NB4 (cell line): ENCODE measurements around the gene ADISSP.

Source experiments
- DNase-seq: peaks from one replicate; pipeline ENCODE4 v3.0.0; 2010; ENCODE audit warnings: low read depth
- H3K4me3 ChIP-seq: one replicate; pipeline ENCODE4 v1.5.1; 2011; ENCODE audit warnings: mild to moderate bottlenecking, low read depth, low read length, moderate library complexity
- CTCF ChIP-seq: IDR thresholded peaks from one replicate; pipeline ENCODE4 v1.5.1; 2012; ENCODE audit warnings: low read depth, low read length
- MAX ChIP-seq: IDR thresholded peaks from 2 replicates; pipeline ENCODE4 v1.6.1; 2011; ENCODE audit warnings: low read depth, low read length
- MYC ChIP-seq: IDR thresholded peaks from 2 replicates; pipeline ENCODE4 v1.6.1; 2011; ENCODE audit warnings: low read depth, low read length
- POLR2A ChIP-seq: IDR thresholded peaks from 2 replicates; pipeline ENCODE4 v1.6.1; 2011; ENCODE audit warnings: mild to moderate bottlenecking; ENCODE audit not compliant: insufficient read length; ENCODE audit errors: extremely low read depth

ADISSP gene

GRCh38 chr20:3812975-3813847, 45.7 kb upstream of the ADISSP start:
- TF ChIP-seq MYC (no peak), MAX (no peak), POLR2A (no peak), CTCF (no peak)
- H3K4me3 ChIP-seq, result no peak overlapping the region
- no peak for DNase-seq

GRCh38 chr20:3812259-3812681, 44.7 kb upstream of the ADISSP start:
- no peak for DNase-seq
- no peak overlapping the region for H3K4me3 ChIP-seq
- TF ChIP-seq POLR2A (no peak), MYC (no peak), CTCF (no peak), MAX (no peak)

- TF ChIP-seq MYC, result peak; percentile 99
- peak; percentile 99 for TF ChIP-seq MAX
- peak; percentile 58 for TF ChIP-seq POLR2A
- no peak for TF ChIP-seq CTCF
- peak; percentile 97 for DNase-seq
- H3K4me3 ChIP-seq, result peak overlapping the region; percentile 61
Observed at GRCh38 chr20:3811467-3812258, 44.1 kb upstream of the ADISSP start.

GRCh38 chr20:3808544-3808943, 41.0 kb upstream of the ADISSP start:
- no peak for DNase-seq
- no peak overlapping the region for H3K4me3 ChIP-seq
- no peak for TF ChIP-seq MYC
- no peak for TF ChIP-seq CTCF
- no peak for TF ChIP-seq POLR2A
- TF ChIP-seq MAX, result no peak

- no peak for DNase-seq
- no peak overlapping the region for H3K4me3 ChIP-seq
- TF ChIP-seq POLR2A, result no peak
- no peak for TF ChIP-seq MYC
- TF ChIP-seq MAX, result no peak
- TF ChIP-seq CTCF, result no peak
Observed at GRCh38 chr20:3804781-3805180, 37.2 kb upstream of the ADISSP start.
